ENCODE results near the gene CPSF7. TPM values are rescaled to one million over a fixed set of nuclear protein-coding genes. Genes with fewer than 3 reads are reported as not detected.
"Not testable (repeated sequence)": the region's sequence is repeated elsewhere in the genome, so short reads cannot be mapped to it uniquely, and the experiment has no call there.

CPSF7 gene, protein sequence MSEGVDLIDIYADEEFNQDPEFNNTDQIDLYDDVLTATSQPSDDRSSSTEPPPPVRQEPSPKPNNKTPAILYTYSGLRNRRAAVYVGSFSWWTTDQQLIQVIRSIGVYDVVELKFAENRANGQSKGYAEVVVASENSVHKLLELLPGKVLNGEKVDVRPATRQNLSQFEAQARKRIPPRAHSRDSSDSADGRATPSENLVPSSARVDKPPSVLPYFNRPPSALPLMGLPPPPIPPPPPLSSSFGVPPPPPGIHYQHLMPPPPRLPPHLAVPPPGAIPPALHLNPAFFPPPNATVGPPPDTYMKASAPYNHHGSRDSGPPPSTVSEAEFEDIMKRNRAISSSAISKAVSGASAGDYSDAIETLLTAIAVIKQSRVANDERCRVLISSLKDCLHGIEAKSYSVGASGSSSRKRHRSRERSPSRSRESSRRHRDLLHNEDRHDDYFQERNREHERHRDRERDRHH
- total RNA-seq (2014; rRNA removed; shearing (Covaris generic)): 34.8 and 51.2 TPM in 2 replicates

DNA sequence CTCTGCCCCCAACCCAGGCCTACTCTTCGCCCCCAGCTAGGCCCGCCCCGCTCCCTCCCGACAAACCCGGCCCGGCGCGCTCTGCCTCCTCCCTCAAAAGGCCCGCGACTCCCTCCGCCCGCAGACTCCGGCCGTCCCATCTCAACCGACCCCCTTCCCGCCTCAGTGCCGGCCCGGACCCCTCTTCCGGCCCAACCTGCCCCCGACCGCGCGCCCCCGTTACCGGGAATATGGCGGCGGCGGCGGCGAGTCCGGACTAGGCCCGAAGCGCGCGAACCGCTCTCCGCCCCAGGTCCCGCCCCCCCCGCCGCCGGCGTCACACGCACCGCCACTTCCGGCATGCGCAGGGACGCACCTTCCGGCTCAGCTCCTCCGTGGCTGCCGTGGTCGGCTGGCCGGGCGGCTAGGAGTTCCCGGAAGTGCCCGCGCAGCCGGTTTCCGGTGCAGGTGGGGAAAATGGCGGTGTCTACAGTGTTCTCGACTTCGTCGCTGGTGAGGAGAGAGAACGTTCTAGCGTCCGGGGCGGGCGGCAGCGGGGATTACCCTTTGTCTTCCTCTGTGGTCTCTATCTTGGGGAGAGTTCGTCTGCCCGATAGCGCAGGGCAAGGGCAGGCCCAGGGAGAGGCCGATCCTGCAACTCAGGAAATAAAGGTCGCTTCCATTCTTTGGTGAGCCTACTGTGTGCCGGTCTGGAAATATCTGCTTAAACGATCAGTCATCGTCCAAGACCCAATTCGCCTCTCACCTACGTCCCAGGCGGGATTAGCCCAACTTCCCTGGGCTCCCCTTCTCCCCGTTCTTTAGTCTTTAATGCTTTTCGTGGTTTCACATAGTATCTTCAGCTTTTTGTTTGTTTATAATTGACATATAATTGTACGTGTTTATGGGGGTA lies at the start of gene CPSF7, which contains the start of gene SDHAF2:
Gene CPSF7, minus strand, starts transcription at position 285 of the 892 bp plus-strand sequence. CDS start 740 bp downstream, outside the sequence.
Gene SDHAF2, plus strand, starts transcription at position 434 of the 892 bp plus-strand sequence. Its CDS starts 23 bp downstream, at position 457.
- DNase-seq (ENCODE audit: low spot score): peak; percentile 97

DNA sequence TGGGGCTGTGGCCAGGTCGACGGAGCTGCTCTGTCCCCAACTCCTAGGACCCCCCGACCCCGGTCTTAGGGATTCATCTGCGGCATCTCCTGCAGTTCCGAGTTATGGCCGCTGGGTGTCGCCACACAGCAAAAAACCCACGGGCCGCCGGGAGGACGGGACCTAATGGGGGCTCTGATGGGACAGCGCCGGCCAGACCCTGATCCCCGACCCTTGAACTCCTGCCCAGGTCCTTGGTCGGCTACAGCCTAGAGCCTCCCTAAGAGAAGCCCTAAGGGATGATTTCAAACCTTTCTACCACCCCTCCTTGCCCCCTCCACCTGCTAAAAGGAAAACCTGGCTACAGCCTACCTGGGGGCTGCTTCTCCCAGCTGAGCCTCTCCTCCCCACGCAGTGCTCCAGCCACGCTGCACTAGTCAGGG lies 48.0 kb upstream of the CPSF7 start:
- peak; percentile 60 for DNase-seq (ENCODE audit: low spot score)

DNA sequence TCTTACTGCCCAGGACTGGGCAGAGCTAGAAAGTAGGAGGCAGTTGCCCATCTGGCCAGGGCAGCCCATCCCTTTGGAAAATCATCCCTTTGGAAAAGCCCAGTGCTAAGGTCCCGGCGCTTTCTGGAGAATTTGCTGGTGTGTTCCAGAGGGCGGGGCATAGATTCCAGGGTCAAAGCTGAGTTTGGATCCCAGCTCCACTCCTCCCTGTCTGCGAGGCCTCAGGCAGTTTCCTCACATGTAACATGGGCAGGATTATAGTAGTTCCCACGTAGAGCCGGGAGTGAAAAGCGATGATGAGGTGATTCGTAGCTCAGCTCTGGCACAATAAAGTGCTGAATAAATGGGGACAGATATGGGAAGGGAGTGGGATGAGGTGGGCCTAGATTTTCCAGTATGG lies 47.4 kb upstream of the CPSF7 start:
- DNase-seq (ENCODE audit: low spot score): no peak

DNA sequence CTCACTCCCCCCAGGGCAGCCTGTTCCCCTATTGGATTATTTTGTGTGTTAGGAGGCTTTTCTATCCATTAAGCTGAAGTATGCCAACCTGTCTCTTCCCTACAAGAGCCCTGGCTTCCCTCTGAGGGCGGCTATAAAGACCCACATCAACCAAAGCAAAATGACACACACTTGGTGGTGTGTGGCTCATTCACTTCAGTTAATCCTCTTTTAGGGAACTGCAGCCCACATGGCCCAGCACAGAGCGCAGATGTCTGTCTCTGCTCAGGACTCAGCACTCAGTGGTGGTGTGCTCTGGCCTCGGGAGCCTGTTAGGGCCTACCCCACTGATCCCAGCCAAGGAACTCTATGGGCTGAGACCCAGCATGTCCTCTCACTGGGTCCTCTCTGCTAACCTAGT lies 46.6 kb upstream of the CPSF7 start:
- no peak for DNase-seq (ENCODE audit: low spot score)

DNA sequence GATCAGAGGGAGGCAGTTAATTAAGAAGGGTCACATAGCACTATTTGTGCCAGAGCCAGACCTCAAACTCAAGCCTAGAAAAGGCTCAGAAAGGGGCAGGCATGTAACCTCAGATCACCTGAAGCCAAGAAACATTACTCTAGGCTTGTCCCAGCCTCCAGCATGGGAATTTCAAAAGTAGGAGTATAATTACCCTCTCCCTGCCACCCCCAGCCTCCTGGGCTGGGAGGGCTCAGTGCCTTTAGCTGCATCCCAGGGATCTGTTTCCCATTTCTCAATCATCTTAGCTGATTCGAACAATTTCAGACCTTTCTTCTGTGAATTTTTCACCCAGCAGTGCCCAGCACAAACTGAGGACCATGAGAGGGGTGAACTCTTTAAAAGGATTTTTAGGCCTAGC lies 45.7 kb upstream of the CPSF7 start:
- no peak for DNase-seq (ENCODE audit: low spot score)

DNA sequence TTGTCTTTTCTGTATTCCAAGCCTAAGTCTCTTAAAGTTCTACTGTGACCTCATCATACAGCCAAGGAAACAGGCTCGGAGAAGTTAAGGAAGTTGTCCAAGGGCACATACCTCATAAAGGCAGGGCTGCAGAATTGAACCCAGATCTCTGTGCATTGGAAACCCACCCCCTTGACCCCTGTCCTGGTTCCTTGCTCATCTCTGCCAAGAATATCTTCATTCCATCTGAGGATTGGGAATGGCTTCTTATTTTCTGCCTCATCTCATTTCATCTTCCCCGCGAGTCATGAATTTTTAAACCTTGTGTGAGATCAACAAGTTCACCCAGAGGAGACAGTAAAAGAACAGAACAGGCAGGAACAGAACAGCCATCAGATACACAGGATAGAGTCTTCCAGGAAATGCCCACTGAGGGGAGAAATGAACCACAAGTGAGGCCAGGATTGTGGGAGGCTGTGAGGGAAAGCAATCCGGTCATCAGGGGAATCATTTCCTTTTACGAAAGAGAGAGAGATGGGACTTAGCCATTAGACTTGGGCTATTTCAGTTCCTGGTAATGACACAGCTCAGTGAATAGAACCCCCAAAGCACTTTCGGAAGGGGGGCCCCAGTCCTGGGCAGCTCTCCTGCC lies 44.4 kb upstream of the CPSF7 start:
- no peak for DNase-seq (ENCODE audit: low spot score)

DNA sequence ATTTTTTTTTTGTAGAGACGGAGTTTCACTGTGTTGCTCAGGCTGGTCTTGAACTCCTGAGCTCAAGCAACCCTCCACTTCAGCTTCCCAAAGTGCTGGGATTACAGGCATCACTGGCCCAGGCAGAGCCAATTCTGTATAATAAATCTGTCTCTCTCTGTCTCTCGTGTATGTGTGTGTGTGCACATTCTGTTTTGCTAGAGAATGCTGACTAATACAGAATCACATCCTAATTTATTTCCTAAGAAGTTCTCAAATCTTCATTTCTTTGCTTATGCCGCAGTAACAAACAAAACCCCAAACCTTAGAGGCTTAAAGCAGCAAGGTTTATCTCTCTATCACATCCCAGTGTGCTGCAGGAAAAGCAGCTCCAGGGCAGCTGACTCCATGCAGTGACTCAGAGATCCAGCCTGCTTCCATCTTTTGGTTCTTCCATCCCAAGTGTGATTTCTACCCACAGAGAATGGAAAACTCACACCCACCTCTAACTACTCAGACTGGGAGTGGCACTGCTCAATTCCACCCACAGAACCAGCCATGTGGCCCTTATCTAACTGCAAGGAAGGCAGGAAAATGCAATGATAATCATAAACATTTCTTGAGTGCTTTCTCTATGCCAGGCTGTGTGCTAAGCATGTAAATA lies 43.7 kb upstream of the CPSF7 start:
- DNase-seq (ENCODE audit: low spot score): no peak

DNA sequence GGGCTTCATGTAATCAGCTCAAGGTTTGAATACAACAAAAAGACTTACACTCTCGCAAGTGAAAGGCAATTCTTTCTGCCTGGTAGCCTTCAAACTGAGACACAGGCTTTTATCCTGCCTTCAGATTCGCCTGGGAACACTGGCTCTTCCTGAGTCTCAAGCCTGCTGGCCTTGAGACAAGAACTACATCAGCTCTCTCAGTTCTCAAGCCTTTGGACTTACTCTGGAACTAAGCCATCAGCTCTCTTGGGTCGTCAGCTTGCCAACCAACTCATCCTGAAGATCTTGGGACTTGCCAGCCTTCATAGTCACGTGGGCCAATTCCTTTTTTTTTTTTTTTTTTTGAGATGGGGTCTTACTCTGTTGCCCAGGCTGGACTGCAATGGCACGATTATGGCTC lies 43.1 kb upstream of the CPSF7 start:
- no peak for DNase-seq (ENCODE audit: low spot score)

DNA sequence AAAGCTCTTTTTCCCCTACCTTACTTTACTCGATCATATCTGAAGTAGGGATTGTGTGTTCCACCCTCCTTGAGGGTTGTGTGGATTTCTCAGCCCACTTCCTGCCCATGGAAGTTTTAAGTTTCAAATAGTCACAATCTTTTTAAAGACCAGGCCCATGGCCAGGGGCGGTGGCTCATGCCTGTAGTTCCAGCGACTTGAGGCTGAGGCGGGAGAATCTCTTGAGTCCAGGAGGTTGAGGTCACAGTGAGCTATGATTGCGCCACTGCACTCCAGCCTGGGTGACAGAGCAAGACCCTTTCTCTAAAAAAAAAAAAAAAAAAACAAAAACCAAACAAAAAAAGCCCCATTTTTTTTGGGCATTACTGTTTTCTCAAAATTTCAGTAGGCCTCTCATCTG lies 42.5 kb upstream of the CPSF7 start:
- DNase-seq (ENCODE audit: low spot score): no peak

DNA sequence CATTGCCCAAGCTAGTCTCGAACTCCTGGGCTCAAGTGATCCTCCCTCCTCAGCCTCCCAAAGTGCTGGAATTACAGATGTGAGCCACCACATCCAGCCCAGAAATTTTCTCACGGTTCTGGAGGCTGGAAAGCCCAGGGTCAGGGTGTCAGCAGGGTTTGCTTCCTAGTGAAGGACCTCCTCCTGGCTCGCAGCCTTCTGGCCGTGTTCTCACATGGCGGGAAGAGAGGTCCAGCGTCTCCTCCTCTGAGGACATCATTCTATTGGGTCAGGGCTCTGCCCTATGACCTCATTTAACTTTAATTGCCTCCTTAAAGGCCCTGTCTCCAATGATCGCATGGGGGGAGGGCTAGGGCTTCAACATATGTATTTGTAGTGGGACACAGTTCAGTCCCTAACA lies 38.2 kb upstream of the CPSF7 start:
- no peak for DNase-seq (ENCODE audit: low spot score)

DNA sequence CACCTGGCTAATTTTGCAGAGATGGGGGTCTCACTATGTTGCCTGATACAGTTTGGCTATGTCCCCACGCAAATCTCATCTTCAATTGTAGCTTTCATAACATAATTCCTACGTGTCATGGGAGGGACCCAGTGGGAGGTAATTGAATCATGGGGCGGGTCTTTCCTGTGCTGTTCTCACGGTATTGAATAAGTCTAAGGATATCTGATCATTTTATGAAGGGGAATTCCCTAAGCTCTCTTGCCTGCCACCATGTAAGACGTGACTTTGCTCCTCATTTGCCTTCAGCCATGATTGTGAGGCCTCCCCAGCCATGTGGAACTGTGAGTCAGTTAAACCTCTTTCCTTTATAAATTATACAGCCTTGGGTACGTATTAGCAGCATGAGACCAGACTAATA lies 37.8 kb upstream of the CPSF7 start:
- not testable (repeated sequence) for DNase-seq (ENCODE audit: low spot score)

DNA sequence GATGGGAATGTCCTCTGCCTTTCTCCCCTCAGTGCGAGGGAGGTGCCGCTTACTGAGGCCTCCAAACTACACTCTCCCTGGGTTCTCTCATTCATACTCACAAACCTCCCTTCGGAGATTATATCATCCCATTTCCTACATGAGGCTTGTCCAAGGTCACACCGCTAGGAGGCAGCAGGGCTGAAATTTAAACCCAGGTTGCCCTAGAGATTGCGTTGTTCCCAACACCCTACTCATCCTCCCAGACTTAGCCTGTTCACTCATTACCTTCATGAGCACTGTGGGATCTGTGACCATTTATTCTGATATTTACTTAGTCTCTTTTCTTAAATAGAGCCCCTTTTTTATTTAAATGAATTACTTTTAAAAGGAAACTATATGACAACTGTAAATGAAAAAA lies 31.2 kb upstream of the CPSF7 start:
- no peak for DNase-seq (ENCODE audit: low spot score)

DNA sequence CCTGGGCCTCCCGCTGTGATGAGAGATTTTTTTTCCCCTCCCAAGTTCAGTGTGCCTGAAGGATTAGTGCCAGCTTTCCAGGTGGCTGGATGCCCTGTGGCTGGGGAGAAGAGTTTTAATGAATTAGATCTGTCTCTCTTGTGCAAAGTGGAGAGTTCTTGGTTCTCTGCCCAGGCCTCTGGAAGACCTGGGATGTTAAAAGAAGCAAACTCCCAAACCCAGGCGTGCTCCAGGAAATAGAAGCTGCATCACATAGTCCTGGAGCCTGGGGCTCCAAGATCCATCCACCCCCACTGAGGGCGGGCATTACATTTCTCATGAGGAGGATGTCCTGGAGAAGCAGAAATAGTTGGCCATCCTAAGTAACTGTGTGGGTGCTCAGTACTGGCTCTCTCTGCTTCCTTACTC lies 30.7 kb upstream of the CPSF7 start:
- no peak for DNase-seq (ENCODE audit: low spot score)

DNA sequence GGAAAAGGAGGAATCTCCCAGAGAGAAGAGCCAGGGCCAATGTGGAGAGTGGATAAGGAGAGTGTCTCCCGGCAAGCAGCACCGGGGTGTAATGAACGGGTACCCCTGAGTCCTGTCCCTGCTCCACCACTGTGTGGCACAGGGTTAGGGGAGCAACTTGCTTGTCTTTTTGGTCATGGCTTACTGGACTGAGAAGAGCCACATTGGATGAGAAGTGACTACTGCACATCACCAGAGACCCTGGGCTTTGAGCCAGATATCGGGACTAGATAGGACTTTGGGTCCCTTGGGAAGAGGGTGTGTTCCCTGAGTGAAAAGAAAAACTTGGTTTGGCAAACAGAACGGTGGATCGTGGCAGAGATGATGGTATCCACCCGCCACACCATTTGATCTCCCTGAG lies 24.7 kb upstream of the CPSF7 start:
- DNase-seq (ENCODE audit: low spot score): no peak

DNA sequence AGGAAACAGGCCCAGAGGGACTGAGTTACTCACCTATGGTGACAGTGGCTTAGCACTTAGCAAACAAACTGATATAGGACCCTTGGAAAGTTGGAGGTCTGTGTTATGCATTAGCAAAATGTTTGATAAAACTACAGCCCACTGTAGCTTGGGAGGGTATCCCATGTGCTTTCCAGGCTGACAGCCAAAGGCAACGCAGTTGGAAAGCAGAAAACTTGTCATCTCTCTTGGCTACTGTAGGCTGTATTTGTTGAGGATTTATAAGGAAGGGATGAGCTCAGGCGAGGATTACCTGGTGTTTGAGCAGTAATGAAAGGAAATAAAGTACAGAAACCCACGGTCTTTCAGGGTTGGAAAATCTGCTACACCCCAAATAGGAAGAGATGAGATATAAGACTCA lies 23.9 kb upstream of the CPSF7 start:
- no peak for DNase-seq (ENCODE audit: low spot score)

DNA sequence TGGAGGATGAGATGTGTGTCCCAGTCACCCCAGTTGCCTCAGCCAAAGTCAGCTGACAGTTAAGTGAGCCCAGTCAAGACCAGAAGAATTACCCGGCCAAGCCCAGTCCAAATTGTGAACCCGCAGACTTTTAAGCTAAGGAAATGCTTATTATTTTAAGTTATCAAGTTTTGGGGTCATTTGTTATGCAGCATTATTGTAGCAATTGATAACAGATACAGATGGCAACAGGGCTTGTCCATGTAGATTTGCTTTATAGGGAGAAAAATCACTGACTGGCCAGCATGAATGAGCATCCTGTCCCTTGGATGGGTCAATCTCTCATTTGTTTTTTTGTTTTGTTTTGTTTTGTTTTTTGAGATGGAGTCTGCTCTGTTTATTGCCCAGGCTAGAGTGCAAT lies 23.1 kb upstream of the CPSF7 start:
- DNase-seq (ENCODE audit: low spot score): no peak

DNA sequence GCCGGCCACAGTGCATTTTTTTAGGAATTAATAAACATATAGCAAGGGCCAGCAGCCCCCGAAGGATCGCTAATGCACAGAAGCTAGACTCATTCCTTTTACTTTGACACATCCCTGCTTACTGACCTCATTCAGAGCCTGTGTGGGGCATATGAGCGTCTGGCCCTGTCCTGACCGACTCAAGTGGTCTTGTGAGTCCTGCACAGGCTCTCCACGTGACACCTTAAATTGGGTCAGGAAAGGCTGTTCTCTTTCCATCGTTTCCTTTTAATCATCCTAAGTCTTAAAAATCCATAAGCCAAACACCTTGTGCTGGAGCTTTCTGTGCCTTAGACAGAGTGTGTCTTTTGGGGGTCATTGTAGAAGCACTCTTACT lies 18.8 kb upstream of the CPSF7 start:
- no peak for DNase-seq (ENCODE audit: low spot score)

DNA sequence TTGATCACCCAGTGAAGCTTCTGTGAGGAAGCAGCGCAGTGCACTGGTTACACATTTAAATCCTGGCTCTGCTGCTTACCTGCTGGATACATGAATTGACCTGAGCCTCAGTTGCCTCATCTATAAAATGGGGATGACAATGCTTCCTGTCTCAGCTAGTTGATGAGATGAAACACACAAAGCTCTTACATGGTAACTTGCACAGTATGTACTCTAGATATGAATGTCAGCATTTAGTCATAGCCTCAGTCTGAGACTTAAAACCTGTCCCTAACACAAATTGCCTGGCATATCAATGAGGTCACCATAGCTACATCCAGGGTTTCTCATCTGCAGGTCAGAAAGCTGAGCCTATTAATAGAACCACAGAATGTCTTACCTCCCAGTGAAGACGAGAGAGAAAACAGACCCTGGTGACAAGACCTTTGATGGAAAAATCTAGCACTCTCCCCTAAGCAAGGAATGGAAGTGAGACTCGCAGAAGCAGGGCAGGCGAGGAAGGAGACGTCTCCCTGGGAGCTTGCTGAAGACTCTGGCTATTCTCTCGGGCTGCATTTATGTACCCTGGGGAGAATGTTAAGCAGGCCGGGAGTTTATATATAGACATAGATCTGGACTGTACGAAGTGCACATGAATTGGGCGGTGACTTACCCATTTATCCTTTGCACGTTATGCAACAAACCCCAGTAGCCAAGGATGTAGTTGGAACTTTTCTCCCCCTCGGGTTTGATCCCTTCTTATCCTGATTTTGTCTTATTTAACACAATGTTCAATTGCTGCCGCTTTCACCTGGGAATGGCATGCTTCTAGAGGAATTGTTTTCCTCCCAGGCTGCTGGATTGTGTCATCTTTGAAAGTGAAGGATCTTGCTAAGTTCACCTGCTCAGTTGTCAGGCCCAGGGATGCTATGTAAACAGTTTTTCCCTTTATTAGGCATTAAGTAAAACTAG lies 18.1 kb upstream of the CPSF7 start:
- no peak for DNase-seq (ENCODE audit: low spot score)

DNA sequence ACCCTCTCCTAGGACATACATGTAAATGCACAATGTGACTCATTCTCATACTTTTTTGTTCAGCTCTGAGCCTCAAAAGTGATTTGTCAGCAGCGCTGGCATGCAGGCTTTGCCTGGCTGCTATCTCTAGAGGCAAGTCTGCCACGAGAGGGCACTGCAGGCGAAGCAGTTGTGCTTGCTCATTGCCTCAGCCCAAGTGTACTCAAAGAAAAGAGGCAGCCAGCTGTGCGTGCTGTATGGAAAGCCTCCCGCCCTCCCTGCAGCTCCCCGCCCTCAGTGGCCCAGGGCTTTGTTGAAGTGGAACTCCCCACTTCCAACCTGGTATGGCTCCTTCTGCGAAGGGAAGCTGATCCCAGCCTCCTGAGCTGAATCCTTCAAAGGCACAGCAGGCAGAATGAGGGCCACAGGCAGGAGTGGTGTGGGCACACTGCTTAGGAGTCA lies 16.5 kb upstream of the CPSF7 start:
- DNase-seq (ENCODE audit: low spot score): peak; percentile 98

DNA sequence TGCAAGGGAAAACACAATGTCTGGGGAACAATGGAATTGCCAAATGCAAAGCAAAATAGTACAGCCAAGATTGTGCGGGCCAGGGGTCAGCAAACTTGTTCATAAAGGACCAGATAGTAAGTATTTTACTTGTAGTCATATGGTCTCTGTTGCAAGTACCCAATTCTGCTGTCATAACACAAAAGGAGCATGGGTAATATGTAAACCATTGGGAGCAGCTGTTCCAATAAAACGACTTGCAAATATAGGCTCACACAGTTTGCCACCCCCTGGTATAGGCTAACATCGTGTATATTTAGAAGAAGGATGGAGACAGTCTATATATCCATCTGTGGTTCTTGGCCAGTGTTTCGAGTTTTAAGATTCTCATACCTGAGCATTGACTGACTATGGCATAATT lies 15.7 kb upstream of the CPSF7 start:
- DNase-seq (ENCODE audit: low spot score): no peak

All from HT-29 (cell line).